GM18951 (cell line): Measurements from ENCODE around the gene CAD.
A peak's percentile ranks its signal among the peaks of the same experiment; 100 is the strongest.

ENCODE experiments used
- POLR2A ChIP-seq: IDR thresholded peaks from 4 replicates; pipeline ENCODE4 v1.6.1; 2011; ENCODE audit warnings: mild to moderate bottlenecking; ENCODE audit not compliant: insufficient read length, insufficient read depth; ENCODE audit errors: extremely low read depth
- in situ Hi-C: fragments of 300-500 bp; cut with MboI; formaldehyde crosslinking; loops from one replicate; pipeline ENCODE4 v1.12.0; 2022; ENCODE audit warnings: low sequenced_read_pairs, mixed read lengths, inconsistent platforms; ENCODE audit not compliant: unreplicated experiment

CAD gene

GRCh38 chr2:27208486-27209050, 8.6 kb upstream of the CAD start:
- in situ Hi-C loops = no loop called here
- no peak for TF ChIP-seq POLR2A

GRCh38 chr2:27209621-27210401, 7.4 kb upstream of the CAD start:
- in situ Hi-C loops = no loop called here

GRCh38 chr2:27211241-27211942, 5.8 kb upstream of the CAD start:
- in situ Hi-C loops = no loop called here
- no peak for TF ChIP-seq POLR2A

More at GRCh38 chr2:27209621-27210401, 7.4 kb upstream of the CAD start:
- TF ChIP-seq POLR2A = no peak

- peak; percentile 94 for TF ChIP-seq POLR2A
- in situ Hi-C loops = no loop called here
Measured at GRCh38 chr2:27211943-27212625, 5.1 kb upstream of the CAD start, which contains the start of the genes ATRAID and SLC5A6. TSS of gene ATRAID (plus strand) at chr2:27212041. CDS start at chr2:27212369, 328 bp downstream. TSS of gene SLC5A6 (minus strand) at chr2:27212268. CDS start at chr2:27207650, 4,618 bp downstream.

- in situ Hi-C loops = no loop called here
- TF ChIP-seq POLR2A = no peak
Measured at GRCh38 chr2:27212626-27213471, 4.3 kb upstream of the CAD start.

- no peak for TF ChIP-seq POLR2A
- in situ Hi-C loops = no loop called here
Measured at GRCh38 chr2:27214941-27215340, 2.2 kb upstream of the CAD start.

- TF ChIP-seq POLR2A = no peak
- in situ Hi-C loops = no loop called here
Measured at GRCh38 chr2:27216416-27217137, 592 bp upstream of the CAD start.

- TF ChIP-seq POLR2A = no peak
- in situ Hi-C loops = no loop called here
Measured at GRCh38 chr2:27218614-27219013, 1.4 kb downstream of the CAD start.

- TF ChIP-seq POLR2A = no peak
- in situ Hi-C loops = no loop called here
Measured at GRCh38 chr2:27219091-27219490, 1.9 kb downstream of the CAD start.

GRCh38 chr2:27220091-27220490, 2.9 kb downstream of the CAD start:
- TF ChIP-seq POLR2A = no peak
- in situ Hi-C loops = no loop called here

GRCh38 chr2:27221166-27221565, 4.0 kb downstream of the CAD start:
- TF ChIP-seq POLR2A = no peak
- in situ Hi-C loops = no loop called here

GRCh38 chr2:27222407-27222806, 5.2 kb downstream of the CAD start:
- in situ Hi-C loops = no loop called here

More at GRCh38 chr2:27222407-27222806, 5.2 kb downstream of the CAD start:
- no peak for TF ChIP-seq POLR2A
